Stimulated activated CD4-positive, alpha-beta T cell treated with anti-CD3 and anti-CD28 coated beads, Interleukin-12 subunit alpha, Interleukin-12 subunit beta, amount 100 ng/mL, for 4 hours (primary cell): ENCODE measurements around the gene ELAVL3.

ENCODE experiments used
- DNase-seq: peaks from one replicate; pipeline ENCODE4 v3.0.0-alpha.2; 2020

The ELAVL3 gene

GRCh38 chr19:11405846-11406643 is 74.8 kb downstream of the ELAVL3 start:
- no peak for DNase-seq

DNA sequence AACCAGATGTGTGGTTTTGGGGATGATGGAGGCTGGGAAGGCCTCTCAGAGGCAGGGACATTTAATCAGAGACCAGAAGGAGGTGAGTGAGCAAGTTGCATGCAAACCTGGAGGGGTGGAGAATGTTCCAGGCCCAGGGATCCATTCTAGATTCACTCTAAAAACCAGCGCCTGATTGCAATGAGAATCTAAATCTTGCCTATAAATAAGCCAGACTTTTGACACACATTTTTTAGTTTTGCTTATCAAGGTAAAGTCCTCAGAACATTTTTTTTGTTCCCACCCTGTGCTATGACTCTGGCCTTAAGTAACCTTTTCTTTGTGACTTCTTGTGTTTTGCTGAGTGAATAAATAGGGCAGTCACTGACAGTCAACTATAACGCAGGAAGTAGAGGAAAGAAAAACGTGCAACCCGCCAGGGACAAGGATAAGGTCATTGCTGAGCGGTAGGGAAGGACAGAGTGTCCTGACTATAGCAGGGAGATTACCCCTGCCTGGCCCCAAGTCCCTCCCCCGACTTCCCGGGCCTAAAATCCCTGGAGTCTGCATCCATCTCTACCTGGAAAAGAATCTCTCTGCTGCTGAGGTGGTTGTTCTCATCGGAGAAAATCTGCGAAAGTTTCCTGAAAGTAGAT is 76.1 kb downstream of the ELAVL3 start:
- no peak for DNase-seq

GRCh38 chr19:11401808-11402543 is 78.9 kb downstream of the ELAVL3 start:
- DNase-seq = no peak
